Measurements from ENCODE around the gene COLEC12.
"Not testable (repeated sequence)": the region's sequence is repeated elsewhere in the genome, so short reads cannot be mapped to it uniquely, and the experiment has no call there.

The COLEC12 gene

GRCh38 chr18:407191-407590 lies 93.3 kb downstream of the COLEC12 start:
- DNase-seq: no peak

GRCh38 chr18:406677-407076 lies 93.8 kb downstream of the COLEC12 start:
- no peak for DNase-seq

- DNase-seq: not testable (repeated sequence)
These were observed 95.5 kb downstream of the COLEC12 start for GRCh38 chr18:405006-405405.

- DNase-seq: no peak
These were observed 96.4 kb downstream of the COLEC12 start for GRCh38 chr18:404061-404636.

DNA sequence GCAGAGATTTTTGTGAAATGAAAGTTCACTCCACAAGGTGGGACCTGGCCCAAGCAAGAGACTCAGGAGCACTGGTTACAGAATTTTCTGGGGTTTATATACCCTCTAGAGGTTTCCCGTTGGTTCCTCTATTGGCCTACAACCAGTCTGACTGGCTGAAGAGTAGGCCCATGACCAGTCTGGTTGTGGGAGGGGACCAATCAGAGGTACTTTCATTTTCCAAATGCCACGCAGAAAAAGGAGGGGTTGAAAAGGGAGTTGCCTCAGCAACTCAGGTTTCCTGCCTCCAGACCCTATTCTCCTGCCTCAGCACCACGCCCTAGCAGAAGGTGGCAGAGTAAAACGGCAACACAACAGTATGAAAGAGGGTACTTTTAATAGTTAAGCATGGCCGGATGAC lies 98.4 kb downstream of the COLEC12 start:
- no peak for DNase-seq

DNA sequence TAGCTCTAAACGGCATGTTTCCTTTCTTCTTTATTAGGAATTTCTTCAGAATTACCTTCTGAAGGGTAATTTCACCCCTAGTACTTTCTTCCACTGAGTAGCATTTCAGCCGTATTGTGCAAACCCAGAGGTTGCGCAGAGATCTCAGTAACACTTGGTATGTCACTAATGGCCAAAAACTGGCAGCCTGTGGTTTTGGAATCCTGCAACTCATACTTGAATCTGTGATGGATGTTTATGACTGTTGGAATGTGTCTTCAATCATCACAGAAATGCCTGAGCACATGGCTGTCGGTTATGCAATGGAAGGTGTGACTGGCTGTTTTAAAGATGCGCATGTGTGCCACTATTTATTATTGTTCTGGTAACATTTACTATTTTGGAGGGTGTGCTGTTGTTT lies 100.0 kb downstream of the COLEC12 start:
- DNase-seq: no peak

- no peak for DNase-seq
These were observed 100.8 kb downstream of the COLEC12 start for GRCh38 chr18:399631-400135.

DNA sequence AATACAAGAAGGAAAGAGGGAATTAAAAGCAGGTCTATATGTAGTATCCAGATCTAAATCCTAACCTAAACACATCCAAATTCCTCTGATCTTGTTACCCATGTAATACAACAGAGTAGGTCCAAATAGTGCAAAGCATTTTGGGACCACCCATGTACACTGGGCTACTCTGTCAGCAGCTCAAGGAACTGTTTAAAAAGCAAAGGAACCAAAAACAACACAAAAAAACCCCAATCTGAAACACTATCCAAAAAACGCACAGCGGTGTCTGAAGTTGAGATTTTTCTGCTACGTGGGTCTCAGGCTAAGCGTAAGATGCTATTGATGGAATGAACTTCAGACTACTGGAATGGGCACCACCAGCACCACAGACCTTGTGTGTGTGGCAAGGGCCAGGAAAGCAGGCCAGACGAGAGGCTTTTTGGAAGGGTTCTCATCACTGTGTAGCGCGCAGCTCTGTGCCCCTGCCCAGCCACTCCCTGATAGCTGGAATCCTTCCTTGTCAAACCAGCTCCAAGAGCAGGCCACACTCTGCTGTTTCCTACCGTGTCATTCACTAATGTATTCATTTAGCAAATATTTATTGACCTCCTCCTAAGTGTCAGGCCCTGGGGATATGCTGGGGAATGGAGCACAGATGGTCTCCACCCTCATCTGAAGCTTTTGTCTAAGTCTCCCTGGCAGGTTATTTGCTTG lies 101.4 kb downstream of the COLEC12 start:
- DNase-seq: no peak

DNA sequence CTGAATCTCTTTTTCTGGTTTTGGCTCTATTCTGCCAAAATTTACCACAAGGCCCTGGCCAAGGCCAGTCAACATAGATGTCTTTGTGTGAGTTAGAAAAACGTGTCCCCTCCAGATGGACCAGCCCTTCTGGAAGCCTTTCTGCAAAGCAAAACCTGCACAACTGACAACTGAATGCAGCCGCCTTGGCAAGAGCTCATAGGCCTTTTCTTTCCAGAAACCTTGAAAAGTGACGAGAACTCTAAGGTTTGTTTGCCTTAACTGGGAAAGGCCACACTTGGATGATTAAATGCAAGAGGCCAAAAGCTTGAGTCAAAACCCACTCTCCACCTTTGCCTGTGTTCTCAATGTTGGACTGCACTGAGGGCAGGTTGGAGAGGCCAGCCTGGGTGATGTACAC lies 103.9 kb downstream of the COLEC12 start:
- no peak for DNase-seq

DNA sequence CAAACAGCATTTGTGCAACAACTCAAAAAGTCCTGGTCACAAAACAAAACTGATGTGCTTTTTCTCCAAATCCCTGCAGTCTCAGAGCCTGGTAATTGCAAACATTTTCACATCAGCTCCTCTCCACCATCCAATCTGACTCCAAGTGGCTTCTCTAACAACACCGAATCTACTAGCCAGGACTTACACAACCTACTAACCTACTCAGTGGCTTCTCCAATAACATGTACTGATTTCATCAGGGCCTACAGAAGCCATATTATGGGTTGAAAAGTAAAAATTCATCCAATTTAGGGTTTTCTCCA lies 104.3 kb downstream of the COLEC12 start:
- DNase-seq: no peak

DNA sequence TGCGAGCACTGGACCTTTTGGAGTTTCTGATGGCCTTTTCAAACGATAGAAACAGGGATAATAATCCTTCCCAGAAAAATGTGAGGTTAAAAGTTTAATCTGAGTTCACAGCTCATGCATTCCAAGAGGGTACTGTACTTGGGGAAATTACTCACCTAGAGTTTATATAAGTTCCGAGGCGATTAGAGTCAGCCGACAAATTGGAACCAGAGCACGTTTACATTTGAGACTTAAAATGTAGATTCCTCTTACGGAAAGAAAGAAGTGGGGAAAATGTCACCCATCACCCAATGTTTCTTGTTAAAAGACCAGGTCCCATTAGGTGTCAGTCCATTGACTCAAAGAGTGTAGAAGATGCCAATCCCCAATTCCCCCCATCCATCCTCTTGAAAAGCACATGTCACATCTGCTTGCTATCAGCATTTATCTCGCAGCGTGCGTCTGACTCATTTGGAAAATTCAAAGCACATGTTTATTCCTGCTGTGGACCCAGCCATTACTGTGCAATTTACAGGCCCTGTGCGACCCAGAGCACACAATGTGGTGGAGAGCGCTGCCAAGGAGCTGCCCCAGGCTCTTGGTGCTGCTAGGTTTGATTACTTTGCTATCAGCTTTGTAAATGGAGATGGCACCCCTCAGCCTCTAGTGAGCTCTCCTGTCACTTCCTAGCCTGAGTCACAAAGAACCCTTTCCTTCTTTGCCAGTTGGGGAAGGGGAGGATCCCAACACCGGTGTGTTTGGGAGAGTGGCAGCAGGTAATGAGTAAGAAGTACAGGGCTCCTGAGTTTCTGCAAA lies 104.8 kb downstream of the COLEC12 start:
- no peak for DNase-seq

- DNase-seq: no peak
These were observed 105.5 kb downstream of the COLEC12 start for GRCh38 chr18:394987-395362.

- no peak for DNase-seq
These were observed 106.1 kb downstream of the COLEC12 start for GRCh38 chr18:394262-394986.

DNA sequence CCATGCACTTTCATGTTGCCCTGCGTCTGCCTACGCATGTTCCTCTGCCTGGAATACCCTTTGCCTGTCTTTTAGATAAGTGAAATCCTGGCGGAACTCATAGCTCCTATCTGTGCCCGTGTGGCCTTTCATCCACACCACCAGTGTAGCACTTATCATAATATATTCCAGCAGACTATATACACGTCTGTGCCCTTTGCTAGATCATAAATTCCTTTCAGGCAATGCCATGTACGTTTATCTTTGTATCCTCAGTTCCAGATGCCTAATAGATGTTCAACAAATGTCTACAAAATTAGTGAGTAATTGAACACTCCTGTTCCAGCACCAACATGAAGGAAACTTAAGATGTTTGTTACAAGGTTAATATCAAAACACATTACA lies 106.9 kb downstream of the COLEC12 start:
- no peak for DNase-seq

- no peak for DNase-seq
These were observed 107.5 kb downstream of the COLEC12 start for GRCh38 chr18:392928-393573.

DNA sequence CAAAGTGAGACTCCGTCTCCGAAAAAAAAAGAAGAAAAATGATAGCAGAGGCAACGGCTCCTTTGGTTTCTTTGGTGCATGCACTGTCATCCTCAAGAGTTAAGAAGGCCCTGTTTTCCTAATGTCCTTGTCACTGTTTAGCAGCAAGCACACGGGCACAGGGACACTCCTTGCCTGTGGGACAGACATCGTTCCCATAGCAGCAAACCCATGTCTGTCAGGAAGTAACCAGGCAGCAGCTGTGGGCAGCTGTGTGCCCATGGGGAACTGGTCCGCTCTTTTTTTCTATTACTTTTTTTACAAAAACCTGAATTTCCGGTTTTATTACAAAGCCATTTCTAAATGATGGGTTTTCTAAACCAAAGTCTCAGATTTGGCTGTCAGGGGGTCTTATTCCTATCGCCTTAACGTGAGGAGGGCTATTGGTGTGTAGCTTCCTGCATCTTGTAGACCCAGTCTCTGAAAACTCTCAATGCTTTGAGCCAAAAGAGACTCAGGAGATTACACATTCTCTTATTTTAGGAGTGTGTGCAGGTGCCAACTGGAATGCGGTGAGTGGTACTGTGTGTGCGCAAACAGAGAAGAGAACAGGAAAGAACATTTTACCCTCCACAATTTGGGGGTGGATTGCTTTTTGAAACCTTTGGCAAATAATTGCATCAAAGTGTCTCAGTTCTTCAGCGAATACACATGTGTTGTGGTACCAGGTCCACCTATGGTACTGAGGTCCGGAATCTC lies 109.6 kb downstream of the COLEC12 start:
- no peak for DNase-seq

GRCh38 chr18:389658-390357 lies 110.7 kb downstream of the COLEC12 start:
- DNase-seq: peak in 1 of 2 experiments; percentile 2

DNA sequence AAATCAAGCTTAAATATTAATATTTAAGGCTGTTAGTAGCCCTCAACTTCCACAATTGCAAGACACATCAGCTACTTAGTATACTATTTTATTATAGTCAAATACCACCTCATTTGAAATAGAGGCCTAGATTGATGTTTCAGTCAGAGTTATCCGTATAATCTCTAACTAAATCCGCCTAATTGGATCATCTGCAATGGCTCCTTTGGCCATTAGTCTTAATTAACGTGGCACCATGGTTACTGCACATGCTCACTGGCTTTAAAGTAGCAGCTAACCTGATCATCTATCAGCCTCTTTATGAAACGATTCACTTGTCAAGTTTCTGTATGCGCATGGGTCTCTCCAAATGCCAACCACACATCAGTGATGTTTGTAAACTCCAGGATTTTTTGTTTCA lies 112.3 kb downstream of the COLEC12 start:
- DNase-seq: no peak

DNA sequence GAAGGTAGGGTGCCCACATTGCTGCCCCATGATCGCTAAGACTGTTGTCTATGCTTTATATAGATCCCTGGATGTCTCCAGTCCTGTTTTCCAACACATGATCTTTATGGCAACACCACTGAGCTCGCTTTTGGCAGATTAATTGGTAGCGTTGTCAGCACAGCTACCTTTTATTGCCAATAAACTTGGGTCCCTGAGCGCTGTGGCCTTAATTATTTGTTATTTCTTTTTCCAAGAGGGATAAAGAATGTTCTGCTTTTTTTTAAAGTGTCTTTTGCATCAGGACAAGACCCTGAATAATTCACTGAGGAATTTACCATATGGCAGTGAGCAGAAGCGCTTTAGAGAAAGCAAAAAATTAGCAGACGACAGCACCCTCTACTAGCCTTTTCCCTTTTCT lies 113.5 kb downstream of the COLEC12 start:
- no peak for DNase-seq

GRCh38 chr18:384897-385296 lies 115.6 kb downstream of the COLEC12 start:
- no peak for DNase-seq

- DNase-seq: no peak
These were observed 117.4 kb downstream of the COLEC12 start for GRCh38 chr18:383135-383534.

All from activated CD4-positive, alpha-beta T cell treated with anti-CD3 and anti-CD28 coated beads, Interleukin-2, amount 50 U/mL, for 48 hours (primary cell).